NT2/D1 (cell line): ENCODE results near the gene KIF1A.

Source experiments
- SUZ12 ChIP-seq: IDR thresholded peaks from 2 replicates; pipeline ENCODE4 v1.6.1; 2011; ENCODE audit not compliant: insufficient read length, insufficient read depth; ENCODE audit errors: extremely low read depth
- ZNF274 ChIP-seq: IDR thresholded peaks from 2 replicates; pipeline ENCODE4 v1.6.1; 2011; ENCODE audit warnings: mild to moderate bottlenecking, low read depth, low read length

DNA sequence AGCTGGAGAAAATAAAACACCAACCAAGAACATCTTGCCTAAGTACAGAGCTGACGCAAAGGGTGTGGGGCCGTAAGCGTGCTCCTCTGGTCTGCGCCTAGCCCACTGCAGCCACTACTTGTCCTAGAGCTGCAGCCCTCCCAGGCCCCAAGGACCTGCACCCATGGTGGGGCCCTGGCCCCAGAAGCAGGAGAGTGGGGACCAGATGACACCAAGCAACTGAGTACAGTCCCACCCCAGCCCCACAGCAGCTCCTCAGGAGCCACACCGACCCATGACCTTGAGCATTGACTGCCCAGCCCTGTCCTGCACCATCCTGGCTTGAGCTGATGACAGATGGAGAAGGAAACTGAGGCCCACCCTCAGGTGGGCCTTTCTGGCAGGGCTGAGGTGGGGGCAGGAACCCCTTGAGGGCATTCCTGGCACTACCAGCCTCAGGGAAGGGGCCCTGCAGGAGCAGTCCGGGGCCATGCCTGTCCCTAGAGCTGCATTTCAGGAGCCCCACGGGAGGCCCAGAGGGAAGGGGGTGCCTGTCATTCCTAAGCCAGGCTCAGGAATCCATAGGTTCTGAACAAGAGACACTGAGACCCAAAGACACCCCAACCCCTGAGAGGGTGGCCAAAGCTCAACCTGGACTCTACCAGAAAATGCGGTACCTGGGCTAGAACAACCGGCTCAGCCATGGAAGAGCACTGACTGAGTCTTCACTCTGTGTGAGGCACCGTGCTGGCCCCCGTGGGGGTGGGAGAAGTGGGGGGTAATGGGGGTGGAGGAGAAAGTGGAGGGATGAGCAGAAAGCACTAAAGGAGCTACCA, 4.9 kb downstream of the KIF1A start:
- TF ChIP-seq SUZ12 (no peak), ZNF274 (no peak)
